GM19467 (cell line): ENCODE measurements around the gene SNX18.
"Not testable (repeated sequence)": the region's sequence is repeated elsewhere in the genome, so short reads cannot be mapped to it uniquely, and the experiment has no call there.

Source experiments
- ATAC-seq: cut with Tn5 transposase; IDR thresholded peaks from one replicate; pipeline ENCODE4 v1.9.1; 2021; ENCODE audit warnings: mild to moderate bottlenecking, moderate library complexity; ENCODE audit not compliant: unreplicated experiment

Gene SNX18, protein sequence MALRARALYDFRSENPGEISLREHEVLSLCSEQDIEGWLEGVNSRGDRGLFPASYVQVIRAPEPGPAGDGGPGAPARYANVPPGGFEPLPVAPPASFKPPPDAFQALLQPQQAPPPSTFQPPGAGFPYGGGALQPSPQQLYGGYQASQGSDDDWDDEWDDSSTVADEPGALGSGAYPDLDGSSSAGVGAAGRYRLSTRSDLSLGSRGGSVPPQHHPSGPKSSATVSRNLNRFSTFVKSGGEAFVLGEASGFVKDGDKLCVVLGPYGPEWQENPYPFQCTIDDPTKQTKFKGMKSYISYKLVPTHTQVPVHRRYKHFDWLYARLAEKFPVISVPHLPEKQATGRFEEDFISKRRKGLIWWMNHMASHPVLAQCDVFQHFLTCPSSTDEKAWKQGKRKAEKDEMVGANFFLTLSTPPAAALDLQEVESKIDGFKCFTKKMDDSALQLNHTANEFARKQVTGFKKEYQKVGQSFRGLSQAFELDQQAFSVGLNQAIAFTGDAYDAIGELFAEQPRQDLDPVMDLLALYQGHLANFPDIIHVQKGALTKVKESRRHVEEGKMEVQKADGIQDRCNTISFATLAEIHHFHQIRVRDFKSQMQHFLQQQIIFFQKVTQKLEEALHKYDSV

DNA sequence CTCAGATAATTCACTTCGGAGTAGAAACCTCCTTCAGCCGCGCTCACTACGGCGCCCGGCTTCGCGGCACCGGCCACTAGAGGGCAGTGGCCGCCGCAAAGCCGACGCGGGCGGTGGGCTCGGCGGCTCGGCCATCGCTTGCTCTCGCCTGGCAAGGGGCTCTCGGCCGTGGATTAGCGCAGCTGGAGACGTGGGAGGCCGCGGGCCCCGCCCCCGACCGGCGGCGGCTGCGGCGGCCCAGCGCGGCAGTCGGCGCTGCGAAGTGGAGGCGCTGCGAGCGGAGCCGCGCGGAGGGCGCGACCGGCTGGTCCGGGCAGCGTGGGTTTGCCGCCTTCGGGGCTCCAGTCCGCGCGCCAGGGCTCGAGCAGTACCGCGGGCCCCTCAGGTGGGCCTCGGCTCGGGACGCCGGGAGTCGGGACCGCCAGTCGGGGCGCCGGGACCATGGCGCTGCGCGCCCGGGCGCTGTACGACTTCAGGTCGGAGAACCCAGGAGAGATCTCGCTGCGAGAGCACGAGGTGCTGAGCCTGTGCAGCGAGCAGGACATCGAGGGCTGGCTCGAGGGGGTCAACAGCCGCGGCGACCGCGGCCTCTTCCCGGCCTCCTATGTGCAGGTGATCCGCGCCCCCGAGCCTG is at the start of gene SNX18:
TSS of gene SNX18 (plus strand) at position 248 of the 634 bp plus-strand sequence. CDS start at position 442, 194 bp downstream.
- peak; percentile 96 for ATAC-seq

DNA sequence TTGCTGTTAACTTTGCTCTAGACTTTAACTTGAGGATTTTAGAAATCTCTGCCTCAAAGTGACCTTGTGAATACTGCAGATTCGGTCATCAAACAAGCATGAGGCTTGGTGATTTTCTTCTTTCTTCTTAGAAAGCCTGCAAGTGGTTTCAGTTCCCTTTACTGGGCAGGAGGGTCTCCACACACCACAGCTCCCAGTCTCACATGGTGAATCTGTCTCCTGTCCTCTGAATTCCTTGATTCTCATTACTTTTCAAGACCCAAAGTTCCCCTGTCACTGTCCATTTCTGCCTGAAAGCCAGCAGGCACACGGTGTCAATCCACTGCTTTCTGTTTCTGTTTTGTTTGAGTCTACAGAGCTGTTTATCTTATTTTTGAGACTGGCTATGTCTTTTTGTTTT is 47.9 kb upstream of the SNX18 start:
- ATAC-seq = peak; percentile 59

DNA sequence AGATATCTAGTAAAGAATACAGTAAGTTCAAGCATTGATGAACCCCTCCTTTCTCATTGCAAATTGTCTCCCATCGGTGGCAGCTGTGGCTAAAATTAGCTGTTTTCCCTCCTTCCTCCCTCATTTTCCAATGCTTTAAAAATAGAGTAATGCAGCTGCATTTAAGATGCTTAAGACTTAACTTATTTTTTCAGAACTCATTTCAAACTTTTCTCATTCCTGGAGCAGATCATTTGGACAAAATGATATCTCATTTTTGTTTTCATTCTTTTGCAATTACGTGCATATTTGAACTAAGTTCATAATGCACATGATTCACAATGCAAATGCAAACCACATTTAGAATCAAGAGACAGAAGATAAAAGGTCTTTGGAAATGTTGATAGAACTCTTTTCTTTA is 47.4 kb upstream of the SNX18 start:
- ATAC-seq = peak; percentile 15

DNA sequence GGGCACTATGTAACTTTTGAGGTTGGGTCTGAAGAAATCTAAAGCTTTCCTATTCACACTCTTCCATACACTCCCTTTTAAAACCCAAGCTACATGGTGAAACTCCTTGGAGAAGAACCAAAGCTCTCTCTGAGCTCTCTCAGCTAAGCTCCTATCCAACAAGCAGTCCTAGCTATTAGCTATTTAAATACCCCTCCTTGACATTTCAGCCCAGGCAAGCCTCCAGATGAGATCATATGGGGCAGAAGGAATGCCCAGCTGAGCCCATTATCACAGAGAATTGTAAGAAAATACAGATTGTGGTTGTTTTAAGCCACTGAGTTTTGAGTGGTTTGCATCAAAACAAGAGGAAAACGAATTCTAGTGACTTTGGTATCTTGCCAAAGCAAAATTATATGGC is 46.9 kb upstream of the SNX18 start:
- no peak for ATAC-seq

DNA sequence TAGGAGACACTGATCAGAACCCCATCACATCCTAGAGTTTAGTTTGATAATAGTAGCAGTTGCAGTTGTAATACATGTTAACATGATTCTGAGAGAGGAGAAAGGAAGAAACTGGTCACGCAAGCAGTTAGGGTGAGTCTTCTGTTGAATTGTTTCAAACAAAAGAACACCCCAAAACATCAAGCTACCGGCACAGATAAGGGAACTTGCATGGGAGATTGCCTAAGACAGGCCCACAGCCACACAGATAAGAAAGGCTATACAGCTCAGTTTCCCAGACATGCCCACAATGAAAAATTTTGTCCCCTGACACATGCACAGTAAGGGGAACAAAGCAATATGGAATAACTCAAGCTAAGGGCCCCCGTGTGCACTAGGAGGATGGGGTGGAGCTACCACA is 46.2 kb upstream of the SNX18 start:
- no peak for ATAC-seq

DNA sequence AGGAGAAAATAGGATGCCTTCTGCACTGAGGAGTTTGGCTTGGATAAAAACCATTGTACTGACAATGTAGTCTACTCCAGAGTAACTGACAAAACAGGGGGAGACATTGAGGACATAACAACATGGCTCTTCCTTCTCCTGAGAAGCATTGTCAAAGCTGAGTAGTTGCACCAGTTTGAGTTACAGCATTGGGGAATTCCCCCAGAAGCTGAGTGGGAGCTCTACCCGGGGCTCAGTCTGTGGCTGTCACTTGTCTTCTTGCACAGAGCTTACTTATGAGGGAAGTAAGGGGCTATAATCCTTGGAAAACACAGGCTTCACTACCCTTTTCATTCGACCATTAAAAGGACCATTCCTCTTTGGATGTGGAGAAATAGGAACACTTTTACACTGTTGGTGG is 40.9 kb upstream of the SNX18 start:
- ATAC-seq = no peak

DNA sequence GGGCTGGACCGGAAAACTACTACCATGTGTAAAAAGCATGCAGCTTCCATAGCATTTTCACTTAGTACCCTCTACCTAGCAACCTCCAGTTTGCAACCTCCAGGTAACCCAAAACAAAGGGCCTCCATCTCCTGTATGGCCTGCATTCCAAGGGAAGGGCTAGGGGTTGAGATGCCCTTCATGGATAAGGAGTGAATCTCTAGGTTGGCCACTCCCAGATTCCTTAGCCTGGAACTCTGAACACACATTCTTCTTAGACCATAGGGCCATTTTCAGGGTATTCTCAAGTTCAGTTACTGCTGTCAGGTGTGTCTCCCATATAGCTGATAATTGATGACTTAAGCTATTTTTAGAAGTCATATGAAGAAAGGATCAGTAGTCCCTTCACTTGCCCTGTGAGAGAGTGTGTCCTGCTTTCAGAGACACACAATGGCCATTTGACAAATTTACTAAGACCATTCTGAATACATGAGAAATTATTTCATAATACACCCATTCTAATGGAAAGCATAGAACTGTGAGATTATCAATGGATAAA is 39.5 kb upstream of the SNX18 start:
- ATAC-seq = no peak

DNA sequence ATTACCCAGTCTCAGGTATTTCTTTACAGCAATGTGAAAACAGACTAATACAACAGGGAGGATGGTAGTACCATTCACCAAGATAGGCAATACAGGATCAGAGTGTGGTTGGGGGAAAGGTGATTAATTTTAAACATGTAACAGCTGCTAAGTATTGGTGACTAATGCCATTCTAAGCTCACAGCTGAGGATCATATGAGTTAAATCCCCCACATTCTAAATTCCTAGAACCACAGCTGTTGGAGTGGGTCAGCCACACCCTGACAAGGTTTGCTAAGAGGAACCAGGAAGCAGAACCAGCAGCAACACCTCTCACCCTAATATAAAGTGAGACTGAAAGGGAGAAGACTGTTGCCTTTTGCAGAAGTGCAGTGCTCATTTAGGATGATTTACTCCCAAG is 37.3 kb upstream of the SNX18 start:
- ATAC-seq = no peak

DNA sequence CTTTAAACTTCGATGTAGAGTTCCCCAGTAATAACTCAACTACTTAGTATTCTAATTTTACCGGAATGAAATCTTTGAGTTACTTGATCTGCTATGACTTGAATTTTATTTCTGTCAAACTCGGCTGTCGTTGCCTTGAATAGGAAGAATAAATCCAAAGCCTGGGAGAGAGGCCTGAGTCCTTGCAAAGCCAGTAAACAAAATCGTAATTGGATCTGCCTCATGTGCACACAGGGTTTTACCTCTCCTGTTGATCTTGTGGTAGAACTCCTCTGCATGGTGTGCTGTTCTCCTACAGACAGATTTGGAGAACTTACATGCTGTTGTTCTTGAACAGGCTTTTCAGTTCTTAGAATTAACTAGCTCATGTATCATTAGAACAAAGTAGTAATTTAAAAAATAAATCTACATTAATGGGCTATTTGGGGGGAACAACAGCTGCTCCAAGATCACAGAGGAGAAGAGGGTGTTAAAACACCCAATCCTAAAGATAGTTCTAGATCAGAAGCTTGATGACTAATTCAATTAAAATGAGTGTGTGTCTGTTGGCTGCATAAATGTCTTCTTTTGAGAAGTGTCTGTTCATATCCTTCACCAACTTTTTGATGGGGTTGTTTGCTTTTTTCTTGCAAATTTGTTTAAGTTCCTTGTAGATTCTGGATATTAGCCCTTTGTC is 33.2 kb upstream of the SNX18 start:
- ATAC-seq = no peak

DNA sequence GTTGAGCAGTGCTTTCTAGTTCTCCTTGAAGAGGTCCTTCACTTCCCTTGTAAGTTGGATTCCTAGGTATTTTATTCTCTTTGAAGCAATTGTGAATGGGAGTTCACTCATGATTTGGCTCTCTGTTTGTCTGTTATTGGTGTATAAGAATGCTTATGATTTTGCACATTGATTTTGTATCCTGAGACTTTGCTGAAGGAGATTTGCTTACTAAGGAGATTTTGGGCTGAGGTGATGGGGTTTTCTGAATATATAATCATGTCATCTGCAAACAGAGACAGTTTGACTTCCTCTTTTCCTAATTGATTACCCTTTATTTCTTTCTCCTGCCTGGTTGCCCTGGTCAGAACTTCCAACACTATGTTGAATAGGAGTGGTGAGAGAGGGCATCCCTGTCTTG is 31.9 kb upstream of the SNX18 start:
- not testable (repeated sequence) for ATAC-seq

DNA sequence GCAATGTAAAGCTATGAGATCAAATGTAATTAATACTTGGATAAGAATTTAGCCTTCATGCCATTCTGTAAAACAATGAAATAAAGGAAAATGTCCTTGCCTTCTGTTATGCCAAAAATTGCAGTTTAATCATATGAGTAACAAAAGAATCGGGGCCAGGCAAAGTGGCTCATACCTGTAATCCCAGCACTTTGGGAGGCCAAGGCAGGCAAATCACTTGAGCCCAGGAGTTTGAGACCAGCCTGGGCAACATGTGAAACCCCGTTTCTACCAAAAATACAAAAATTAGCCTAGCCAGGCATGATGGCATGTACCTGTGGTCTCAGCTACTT is 27.9 kb upstream of the SNX18 start:
- ATAC-seq = not testable (repeated sequence)

DNA sequence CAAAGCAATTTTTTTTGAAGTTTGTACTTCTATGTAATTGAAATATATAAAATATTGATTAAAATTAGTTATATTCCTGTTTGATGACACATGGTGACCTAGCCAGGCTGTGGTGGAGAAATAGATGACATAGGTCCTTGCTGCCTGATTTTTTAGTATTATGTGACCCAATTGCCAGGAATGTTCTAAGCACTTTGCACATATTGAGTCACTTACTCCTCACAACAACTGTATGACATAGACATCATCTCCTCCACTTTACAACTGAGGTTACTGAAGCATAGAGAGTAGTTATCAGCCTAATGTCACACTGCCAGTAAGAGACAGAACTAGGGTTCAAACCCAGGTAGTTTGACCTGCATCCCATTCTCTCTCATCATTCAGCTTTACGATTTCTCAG is 26.2 kb upstream of the SNX18 start:
- ATAC-seq = no peak

DNA sequence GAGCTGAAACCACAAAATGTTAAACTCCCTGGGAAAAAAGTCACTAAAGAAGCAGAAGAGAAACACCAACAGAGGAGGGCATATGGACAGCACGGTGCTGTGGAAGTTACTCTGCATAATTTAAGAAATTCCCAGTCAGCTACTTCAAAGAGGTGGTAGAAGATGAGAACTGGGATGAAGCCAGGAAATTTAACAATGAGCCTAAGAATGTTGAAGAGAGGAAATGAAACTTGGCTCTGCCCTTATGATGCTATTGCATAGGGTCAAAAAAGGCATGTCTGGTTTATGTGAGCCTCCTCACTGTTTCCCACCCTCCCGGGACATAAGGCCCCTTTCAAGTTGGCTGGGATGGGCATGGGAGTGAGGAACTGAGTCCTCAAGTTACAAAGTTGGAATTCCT is 25.4 kb upstream of the SNX18 start:
- ATAC-seq = no peak

DNA sequence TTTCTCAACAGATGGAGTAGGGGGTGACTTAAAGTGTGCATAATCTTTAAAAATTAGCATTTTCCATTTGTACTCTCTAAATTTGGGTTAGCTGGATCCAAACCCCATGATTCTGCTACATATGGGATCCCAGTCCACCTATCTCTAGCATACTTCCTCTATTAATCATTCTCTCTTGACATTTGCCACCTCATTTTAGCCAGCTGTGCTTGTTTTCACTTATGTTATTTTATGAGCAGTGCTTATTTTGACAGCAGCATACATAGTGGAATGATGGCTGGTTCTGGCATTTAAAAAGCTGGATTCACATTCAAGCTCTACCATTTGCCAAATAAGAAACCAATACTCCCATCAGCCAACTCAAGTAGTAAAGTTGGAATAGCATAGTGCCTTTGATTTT is 22.5 kb upstream of the SNX18 start:
- no peak for ATAC-seq

DNA sequence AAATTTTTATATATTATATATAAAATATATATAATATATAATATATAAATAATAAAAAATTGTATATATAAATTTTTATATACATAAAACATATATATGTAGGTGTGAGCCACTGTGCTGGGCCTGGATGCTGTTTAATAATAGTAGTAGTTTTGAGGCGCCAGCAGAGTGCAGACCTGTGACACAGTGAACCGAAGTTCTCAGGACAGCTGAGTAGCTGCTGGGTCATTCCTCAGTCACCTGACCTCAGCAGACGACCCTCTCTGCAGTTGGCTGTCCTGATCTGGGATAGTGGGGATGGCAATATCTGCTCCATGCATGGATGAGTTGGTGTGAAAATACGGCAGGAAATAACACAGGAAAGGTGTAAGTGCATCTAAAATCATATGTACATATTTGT is 3.3 kb upstream of the SNX18 start:
- no peak for ATAC-seq

DNA sequence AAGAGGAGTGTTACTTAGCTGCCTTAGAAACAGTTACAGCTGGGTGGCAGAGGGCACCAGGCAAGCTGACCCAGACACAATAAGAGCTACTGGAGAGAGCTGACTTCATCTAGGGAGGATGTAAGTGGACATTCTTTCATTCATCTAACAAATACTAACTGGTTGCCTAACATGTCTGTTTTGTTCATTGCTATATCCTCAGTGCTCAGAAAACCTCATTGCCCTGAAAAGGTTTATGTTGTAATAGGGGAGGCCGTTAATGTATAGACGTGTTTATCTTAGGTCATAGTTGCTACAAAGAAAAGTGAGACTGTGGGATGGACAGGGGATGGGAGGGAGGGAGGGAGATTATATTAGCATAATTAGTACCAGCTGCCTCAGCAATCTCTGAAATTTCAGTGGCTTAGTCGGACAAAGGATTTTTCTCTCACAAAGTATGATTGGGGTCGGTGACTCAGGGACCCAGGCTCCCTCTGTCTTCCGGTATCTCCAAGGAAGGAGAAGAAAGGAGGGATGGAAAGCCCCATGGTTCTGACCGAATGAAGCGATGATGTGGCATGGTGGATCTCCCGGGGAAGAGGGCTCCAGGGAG is 2.6 kb upstream of the SNX18 start:
- ATAC-seq = no peak

DNA sequence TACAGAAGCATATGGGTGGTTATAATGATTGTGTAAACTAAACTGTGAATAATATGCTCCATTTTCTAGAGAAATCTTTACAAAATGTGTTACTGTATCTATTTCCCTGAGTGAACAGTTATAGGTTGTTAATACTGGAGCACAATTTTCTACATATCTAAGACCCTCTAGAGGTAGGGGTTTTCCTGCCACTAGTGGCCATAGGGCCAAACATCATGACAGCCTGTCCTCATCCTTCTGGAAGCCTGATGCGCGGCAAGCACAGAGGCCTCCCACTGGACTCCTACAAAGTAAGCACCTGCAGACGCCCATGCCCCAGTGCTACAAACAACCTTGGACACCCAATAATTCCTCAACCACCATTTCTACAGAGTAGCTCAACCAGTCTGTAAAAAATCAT is 1.9 kb upstream of the SNX18 start:
- no peak for ATAC-seq

DNA sequence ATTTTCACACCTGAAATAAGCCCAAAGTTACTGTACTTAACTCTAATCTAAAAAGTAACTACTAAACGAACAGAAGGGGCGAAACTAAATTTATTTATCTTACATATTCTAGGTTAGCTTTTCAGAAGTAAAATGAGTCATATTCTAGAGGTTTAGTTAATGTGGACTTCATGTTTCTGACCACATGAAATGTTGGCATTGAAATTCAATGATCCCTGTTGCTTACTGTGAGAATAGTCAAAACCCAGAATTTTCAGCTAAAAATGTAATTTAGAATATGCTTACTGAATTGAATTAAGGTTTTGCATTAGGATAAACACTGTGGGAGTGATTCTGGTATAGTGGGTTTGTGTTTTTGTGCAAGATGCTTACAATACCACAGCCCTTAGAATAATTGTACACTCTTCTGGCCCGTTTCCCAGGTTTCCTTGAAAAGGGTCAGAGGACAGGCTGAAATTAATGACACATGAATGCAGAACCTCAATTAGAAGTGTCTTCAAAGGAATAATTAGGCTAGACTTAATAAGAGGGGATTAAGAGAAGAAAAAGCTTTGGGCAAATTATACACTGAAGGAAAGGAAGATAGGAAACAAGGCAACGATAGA is 1.4 kb upstream of the SNX18 start:
- ATAC-seq = no peak

DNA sequence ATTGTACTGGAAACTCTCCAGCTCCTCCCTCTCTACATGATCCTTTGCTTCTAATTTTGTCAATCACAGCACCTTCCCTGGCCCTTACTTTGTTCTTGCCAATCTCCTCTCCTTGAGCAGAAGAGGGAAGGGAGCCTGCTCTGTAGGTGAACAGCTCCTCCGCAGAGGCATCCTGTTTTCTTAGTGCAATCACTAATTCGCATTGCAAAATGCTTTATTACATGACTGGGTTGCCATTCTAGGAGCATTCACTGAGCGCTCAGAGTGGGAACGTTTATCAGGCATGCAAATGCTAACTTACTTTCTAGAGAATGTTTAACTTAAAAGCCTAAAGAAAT is 416 bp upstream of the SNX18 start:
- ATAC-seq = no peak

DNA sequence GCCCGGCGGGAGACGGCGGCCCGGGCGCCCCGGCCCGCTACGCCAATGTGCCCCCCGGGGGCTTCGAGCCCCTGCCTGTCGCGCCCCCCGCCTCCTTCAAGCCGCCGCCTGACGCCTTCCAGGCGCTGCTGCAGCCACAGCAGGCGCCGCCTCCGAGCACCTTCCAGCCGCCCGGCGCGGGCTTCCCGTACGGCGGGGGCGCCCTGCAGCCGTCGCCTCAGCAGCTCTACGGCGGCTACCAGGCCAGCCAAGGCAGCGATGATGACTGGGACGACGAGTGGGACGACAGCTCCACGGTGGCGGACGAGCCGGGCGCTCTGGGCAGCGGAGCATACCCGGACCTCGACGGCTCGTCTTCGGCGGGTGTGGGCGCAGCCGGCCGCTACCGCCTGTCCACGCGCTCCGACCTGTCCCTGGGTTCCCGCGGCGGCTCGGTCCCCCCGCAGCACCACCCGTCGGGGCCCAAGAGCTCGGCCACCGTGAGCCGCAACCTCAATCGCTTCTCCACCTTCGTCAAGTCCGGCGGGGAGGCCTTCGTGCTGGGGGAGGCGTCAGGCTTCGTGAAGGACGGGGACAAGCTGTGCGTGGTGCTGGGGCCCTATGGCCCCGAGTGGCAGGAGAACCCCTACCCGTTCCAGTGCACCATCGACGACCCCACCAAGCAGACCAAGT is 723 bp downstream of the SNX18 start:
- peak; percentile 23 for ATAC-seq
